HFF-Myc (cell line): ENCODE data around the gene ZNF665.
"Not testable (repeated sequence)": the region's sequence is repeated elsewhere in the genome, so short reads cannot be mapped to it uniquely, and the experiment has no call there.

ENCODE experiments used
- DNase-seq: peaks from one replicate; pipeline ENCODE4 v3.0.0-alpha.2; 2011; ENCODE audit warnings: low read depth; ENCODE audit errors: extremely low read depth
- H3K4me3 ChIP-seq: replicated peaks from 2 replicates; pipeline ENCODE4 v1.5.1; 2011; ENCODE audit warnings: low read depth, mild to moderate bottlenecking, control low read depth, low read length
- TF ChIP-seq, protein P1 (sequence below): IDR thresholded peaks from 2 replicates; pipeline ENCODE4 v1.5.1; 2012; ENCODE audit warnings: mild to moderate bottlenecking, low read depth, low read length, control low read depth; ENCODE audit errors: missing control alignments

ZNF665 gene

DNA sequence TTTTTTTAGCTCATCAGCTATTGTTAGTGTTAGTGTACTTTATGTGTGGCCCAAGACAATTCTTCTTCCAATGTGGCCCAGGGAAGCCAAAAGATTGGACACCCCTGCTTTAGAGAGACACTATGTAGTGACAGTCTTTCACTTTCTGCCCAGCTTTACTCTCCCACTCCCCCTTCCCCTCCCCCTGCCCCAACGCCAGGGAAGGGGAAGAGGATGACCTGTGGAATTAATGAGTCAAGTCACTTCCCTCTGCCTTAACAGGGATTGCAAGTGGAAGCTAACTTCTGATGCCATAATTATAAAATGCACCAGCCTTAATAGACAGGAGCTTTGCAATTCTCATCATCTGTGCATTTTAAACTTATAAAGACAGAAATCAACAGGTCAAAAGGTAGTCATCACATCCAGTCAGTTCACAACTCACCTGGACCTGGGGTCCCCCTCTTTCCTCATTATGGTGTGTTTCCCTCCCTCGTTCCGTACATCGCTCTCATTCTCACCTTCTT is 62.0 kb downstream of the ZNF665 start:
- TF ChIP-seq, protein P1, sequence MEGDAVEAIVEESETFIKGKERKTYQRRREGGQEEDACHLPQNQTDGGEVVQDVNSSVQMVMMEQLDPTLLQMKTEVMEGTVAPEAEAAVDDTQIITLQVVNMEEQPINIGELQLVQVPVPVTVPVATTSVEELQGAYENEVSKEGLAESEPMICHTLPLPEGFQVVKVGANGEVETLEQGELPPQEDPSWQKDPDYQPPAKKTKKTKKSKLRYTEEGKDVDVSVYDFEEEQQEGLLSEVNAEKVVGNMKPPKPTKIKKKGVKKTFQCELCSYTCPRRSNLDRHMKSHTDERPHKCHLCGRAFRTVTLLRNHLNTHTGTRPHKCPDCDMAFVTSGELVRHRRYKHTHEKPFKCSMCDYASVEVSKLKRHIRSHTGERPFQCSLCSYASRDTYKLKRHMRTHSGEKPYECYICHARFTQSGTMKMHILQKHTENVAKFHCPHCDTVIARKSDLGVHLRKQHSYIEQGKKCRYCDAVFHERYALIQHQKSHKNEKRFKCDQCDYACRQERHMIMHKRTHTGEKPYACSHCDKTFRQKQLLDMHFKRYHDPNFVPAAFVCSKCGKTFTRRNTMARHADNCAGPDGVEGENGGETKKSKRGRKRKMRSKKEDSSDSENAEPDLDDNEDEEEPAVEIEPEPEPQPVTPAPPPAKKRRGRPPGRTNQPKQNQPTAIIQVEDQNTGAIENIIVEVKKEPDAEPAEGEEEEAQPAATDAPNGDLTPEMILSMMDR: no peak
- no peak for DNase-seq
- H3K4me3 ChIP-seq: no peak overlapping the region

DNA sequence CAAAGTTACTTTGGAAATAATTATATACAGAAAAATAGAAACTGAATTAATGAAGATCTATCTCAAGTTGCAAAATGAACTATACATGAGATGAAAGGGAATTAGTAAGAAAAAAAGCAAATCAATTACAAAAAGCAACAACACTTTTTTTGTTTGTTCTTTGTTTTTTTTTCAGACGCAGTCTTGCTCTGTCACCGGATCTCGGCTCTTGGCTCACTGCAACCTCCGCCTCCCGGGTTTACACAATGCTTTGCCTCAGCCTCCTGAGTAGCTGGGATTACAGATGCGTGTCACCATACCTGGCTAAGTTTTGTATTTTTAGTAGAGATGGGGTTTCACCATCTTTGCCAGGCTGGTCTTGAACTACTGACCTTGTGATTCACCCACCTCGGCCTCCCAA is 62.7 kb downstream of the ZNF665 start:
- DNase-seq: no peak
- TF ChIP-seq, protein P1: no peak
- H3K4me3 ChIP-seq: no peak overlapping the region

DNA sequence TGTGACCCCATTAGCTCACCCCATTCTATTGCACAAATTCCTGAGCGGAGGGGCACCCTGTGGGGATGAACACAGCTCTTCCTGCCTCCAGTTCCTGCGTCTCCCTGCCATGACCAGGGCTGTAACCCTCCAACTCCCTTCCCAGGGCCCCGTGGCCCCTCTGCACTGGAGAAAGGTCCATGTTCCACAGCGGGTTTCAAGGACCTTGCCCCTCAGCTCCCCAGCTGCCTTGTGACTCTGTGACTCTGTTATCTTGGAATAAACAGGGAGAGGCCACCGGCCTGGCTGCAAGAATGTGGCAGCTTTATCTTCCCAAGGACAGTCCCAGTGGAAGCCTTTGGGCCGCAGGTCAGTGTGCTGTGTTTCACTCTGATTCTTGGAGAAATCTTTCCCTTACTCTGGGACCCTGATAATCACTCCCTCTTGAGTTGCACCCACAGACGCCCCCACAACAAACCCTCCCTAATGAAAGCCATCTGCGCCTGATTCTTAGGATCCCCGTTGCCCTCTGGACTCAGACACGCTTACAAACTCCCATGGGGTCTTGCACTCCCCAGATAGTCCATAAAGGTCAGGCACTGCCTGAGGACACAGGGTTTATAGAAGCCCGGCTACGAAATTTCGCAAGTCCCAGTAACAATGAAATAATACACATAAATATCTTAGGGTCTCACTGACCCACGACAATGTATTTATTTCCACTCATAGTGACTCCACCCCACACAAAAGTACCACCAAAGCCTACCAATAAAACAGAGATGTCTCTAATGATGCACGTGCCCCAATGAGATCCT is 66.2 kb downstream of the ZNF665 start:
- not testable (repeated sequence) for H3K4me3 ChIP-seq, DNase-seq

DNA sequence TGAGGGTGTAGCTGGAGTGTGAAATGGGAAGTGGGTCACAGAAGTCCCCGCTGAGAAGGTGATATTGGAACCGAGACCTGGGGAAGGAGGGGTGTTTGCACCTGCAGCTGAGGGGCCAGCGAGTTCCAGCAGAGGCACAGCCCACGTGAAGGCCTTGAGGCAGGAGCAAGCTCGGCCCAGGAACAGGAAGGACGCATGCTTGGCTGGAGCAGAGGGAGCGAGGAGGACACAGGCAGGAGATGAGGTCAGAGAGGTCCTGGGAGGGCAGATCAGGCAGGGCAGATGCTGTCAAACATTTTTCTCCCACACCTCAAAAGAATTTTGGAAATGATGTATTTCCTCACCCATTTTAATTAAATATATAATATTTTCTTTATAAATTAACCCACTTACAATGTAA is 69.8 kb downstream of the ZNF665 start:
- no peak overlapping the region for H3K4me3 ChIP-seq
- TF ChIP-seq, protein P1: no peak
- DNase-seq: no peak
